DND-41 (cell line): ENCODE data around the gene RMC1.
"Not testable (repeated sequence)": the region's sequence is repeated elsewhere in the genome, so short reads cannot be mapped to it uniquely, and the experiment has no call there.

ENCODE experiments used
- ATAC-seq: fragments of 200-7000 bp; cut with Tn5 transposase; 3 replicates; pipeline ENCODE4 v1.9.1; 2021; ENCODE audit warnings: low read depth; ENCODE audit not compliant: insufficient read depth
- DNase-seq: peaks from one replicate; pipeline ENCODE4 v3.0.0-alpha.2; 2020
- H2AFZ ChIP-seq: 2 replicates; pipeline ENCODE4 v1.6.0; 2012; ENCODE audit warnings: low read depth, low read length
- H3K27ac ChIP-seq: 2 replicates; pipeline ENCODE4 v1.5.1; 2012; ENCODE audit warnings: low read length, inconsistent platforms
- H3K27me3 ChIP-seq: fragments of 200-600 bp; sonication (generic); 2 replicates; pipeline ENCODE4 v1.6.0; 2012; ENCODE audit warnings: low read length, mild to moderate bottlenecking, inconsistent platforms; ENCODE audit not compliant: insufficient read depth, poor library complexity
- H3K36me3 ChIP-seq: 2 replicates; pipeline ENCODE4 v1.5.1; 2012; ENCODE audit warnings: low read length, inconsistent platforms; ENCODE audit not compliant: insufficient read depth
- H3K4me1 ChIP-seq: 2 replicates; pipeline ENCODE4 v1.5.1; 2012; ENCODE audit warnings: mild to moderate bottlenecking, low read length; ENCODE audit not compliant: insufficient read depth
- H3K4me2 ChIP-seq: 2 replicates; pipeline ENCODE4 v1.6.0; 2012; ENCODE audit warnings: mild to moderate bottlenecking, moderate library complexity, low read length, inconsistent platforms; ENCODE audit not compliant: insufficient read depth
- H3K4me3 ChIP-seq, 2 experiments: fragments of 200-600 bp in 1 of 2; shearing (Covaris generic) in 1 of 2; 2 replicates each; pipeline ENCODE4 v1.5.1; 2012 to 2016; ENCODE audit warnings: inconsistent platforms in 2 of 2, low read length in 2 of 2, mild to moderate bottlenecking in 2 of 2, low read depth in 1 of 2, moderate library complexity in 1 of 2
- H3K79me2 ChIP-seq: 2 replicates; pipeline ENCODE4 v1.6.0; 2012; ENCODE audit warnings: low read length, inconsistent platforms; ENCODE audit not compliant: insufficient read depth
- H3K9ac ChIP-seq: 2 replicates; pipeline ENCODE4 v1.6.0; 2012; ENCODE audit warnings: low read depth, mild to moderate bottlenecking, inconsistent platforms, low read length, moderate library complexity
- H3K9me3 ChIP-seq: 2 replicates; pipeline ENCODE4 v1.5.1; 2012; ENCODE audit warnings: low read length, moderate library complexity, mild to moderate bottlenecking, inconsistent platforms; ENCODE audit not compliant: insufficient read depth, severe bottlenecking
- H4K20me1 ChIP-seq: 2 replicates; pipeline ENCODE4 v1.6.0; 2012; ENCODE audit warnings: low read length; ENCODE audit not compliant: insufficient read depth
- EZH2 ChIP-seq: IDR thresholded peaks from 3 replicates; pipeline ENCODE4 v1.6.1; 2012; ENCODE audit warnings: borderline replicate concordance, low read depth, mild to moderate bottlenecking, moderate library complexity, low read length, inconsistent platforms; ENCODE audit not compliant: severe bottlenecking
- TF ChIP-seq, protein P1 (sequence below): IDR thresholded peaks from 2 replicates; pipeline ENCODE4 v1.5.1; 2012; ENCODE audit warnings: borderline replicate concordance, low read length, moderate library complexity, mild to moderate bottlenecking; ENCODE audit not compliant: poor library complexity, severe bottlenecking; ENCODE audit errors: extremely low read depth

The RMC1 gene

DNA sequence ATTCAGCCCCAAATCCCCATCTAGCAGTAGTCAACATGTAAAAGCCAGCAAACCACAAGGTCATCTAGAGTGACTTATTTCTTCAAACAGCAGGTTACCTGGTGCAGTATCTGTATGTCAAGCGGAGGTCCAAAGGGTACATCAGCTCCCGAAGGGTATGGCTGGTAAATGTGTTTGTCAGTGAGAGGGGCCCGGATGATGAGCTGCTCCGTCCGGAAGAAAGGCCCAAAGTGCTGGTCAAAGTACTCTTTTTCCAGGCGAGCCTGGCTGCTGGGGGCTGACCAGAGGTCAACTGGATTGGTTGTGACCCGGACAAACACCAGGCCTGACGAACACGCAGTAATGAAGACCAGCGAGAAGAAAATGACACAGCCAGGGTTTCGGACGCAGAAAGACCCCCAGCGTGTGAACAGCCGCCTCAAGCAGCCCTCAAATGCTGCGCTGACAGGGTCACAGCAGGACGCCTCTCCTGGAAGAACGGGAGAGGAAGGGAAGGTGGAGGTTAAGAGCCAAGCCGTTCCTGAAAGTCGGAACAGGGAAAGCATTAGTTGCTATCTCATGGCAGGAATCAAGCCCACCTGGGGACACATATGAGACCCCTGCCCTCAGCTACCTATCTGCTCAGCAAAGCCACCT, 53.0 kb downstream of the RMC1 start:
- H3K36me3 ChIP-seq = peaks cover 91% of the 10 kb centered on the region
- H2AFZ ChIP-seq = no peak overlapping the region
- no peak for ATAC-seq
- no peaks in the 10 kb centered on the region for H3K27me3 ChIP-seq
- H3K4me2 ChIP-seq = no peak overlapping the region
- H3K4me1 ChIP-seq = peaks cover 16% of the 10 kb centered on the region
- TF ChIP-seq, protein P1, sequence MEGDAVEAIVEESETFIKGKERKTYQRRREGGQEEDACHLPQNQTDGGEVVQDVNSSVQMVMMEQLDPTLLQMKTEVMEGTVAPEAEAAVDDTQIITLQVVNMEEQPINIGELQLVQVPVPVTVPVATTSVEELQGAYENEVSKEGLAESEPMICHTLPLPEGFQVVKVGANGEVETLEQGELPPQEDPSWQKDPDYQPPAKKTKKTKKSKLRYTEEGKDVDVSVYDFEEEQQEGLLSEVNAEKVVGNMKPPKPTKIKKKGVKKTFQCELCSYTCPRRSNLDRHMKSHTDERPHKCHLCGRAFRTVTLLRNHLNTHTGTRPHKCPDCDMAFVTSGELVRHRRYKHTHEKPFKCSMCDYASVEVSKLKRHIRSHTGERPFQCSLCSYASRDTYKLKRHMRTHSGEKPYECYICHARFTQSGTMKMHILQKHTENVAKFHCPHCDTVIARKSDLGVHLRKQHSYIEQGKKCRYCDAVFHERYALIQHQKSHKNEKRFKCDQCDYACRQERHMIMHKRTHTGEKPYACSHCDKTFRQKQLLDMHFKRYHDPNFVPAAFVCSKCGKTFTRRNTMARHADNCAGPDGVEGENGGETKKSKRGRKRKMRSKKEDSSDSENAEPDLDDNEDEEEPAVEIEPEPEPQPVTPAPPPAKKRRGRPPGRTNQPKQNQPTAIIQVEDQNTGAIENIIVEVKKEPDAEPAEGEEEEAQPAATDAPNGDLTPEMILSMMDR = no peak
- no peak for TF ChIP-seq EZH2
- no peak overlapping the region for H3K4me3 ChIP-seq
- H3K9ac ChIP-seq = no peak overlapping the region
- DNase-seq = no peak
- no peak overlapping the region for H3K27ac ChIP-seq
- no peaks in the 10 kb centered on the region; the same call in 1 of the 2 replicates for H4K20me1 ChIP-seq
- H3K79me2 ChIP-seq = no peaks in the 10 kb centered on the region
- H3K9me3 ChIP-seq = no peaks in the 10 kb centered on the region

DNA sequence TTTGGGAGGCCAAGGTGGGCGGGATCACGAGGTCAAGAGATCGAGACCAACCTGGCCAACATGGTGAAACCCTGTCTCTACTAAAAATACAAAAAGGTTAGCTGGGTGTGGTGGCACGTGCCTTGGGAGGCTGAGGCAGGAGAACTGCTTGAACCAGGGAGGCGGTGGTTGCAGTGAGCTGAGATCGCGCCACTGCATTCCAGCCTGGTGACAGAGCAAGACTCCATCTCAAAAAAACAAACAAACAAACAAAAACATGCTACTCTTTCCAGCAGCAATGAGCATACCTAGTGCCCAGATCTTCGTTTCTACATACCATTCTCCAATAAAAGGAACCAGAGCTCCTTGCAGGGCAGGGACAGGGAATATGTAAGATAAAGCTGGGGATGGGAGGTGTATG, 54.2 kb downstream of the RMC1 start:
- H3K4me2 ChIP-seq, ATAC-seq, H3K9ac ChIP-seq, H3K9me3 ChIP-seq, H3K27ac ChIP-seq, H4K20me1 ChIP-seq, H3K79me2 ChIP-seq, H2AFZ ChIP-seq, H3K27me3 ChIP-seq, DNase-seq, H3K4me3 ChIP-seq: not testable (repeated sequence)
- Histone ChIP-seq H3K4me1 (peaks cover 16% of the 10 kb centered on the region), H3K36me3 (peaks cover 87% of the 10 kb centered on the region)

DNA sequence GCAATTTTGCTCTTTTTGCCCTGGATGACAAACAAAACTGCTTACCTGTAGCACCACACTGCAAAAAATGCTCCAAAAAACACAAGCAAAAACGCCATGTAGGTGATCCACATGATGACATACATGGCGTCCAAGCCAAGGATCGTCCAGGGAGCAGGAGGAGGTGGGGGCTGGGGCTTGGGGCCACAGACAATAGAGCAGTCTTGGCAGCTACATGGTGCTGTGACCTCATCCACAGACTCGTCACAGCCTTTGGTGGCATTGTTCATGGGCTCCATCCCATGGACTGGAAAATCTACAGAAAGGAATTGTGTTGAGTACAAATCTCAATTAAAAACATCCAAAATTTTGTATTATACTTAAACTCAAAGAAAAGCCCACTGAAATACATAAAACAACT, 56.9 kb downstream of the RMC1 start:
- Histone ChIP-seq H3K9ac (no peak overlapping the region), H2AFZ (no peak overlapping the region), H3K4me2 (no peak overlapping the region), H3K4me3 (no peak overlapping the region), H4K20me1 (no peaks in the 10 kb centered on the region), H3K4me1 (no peaks in the 10 kb centered on the region), H3K79me2 (no peaks in the 10 kb centered on the region), H3K36me3 (peaks cover 76% of the 10 kb centered on the region), H3K27ac (no peak overlapping the region), H3K9me3 (no peaks in the 10 kb centered on the region), H3K27me3 (no peaks in the 10 kb centered on the region)
- ATAC-seq (no peak), DNase-seq (no peak)
- TF ChIP-seq, protein P1 = no peak
- TF ChIP-seq EZH2 = no peak

- ATAC-seq (0 out of 3 replicates have a peak, but pooled peaks have one; percentile 33), DNase-seq (no peak)
- H3K4me1 ChIP-seq = no peaks in the 10 kb centered on the region
- H3K36me3 ChIP-seq = peaks cover 75% of the 10 kb centered on the region
- H3K4me2 ChIP-seq = no peak overlapping the region
- H3K79me2 ChIP-seq = no peaks in the 10 kb centered on the region
- no peaks in the 10 kb centered on the region for H3K27me3 ChIP-seq
- H4K20me1 ChIP-seq = no peaks in the 10 kb centered on the region
- H3K9ac ChIP-seq = no peak overlapping the region
- H3K4me3 ChIP-seq = no peak overlapping the region
- no peak for TF ChIP-seq EZH2
- TF ChIP-seq, protein P1 = no peak
- H3K27ac ChIP-seq = no peak overlapping the region
- no peak overlapping the region for H2AFZ ChIP-seq
- H3K9me3 ChIP-seq = no peaks in the 10 kb centered on the region
Measured at GRCh38 chr18:23563377-23564043, 60.2 kb downstream of the RMC1 start.
